ENCODE results near the gene PLET1. TPM values are rescaled to one million over a fixed set of nuclear protein-coding genes. Genes with fewer than 3 reads are reported as not detected.
A peak's percentile ranks its signal among the peaks of the same experiment; 100 is the strongest.

PLET1 gene
- total and polyA plus RNA-seq, 2 of the 4 experiments (the other 2 are of a cell fraction): not detected

DNA sequence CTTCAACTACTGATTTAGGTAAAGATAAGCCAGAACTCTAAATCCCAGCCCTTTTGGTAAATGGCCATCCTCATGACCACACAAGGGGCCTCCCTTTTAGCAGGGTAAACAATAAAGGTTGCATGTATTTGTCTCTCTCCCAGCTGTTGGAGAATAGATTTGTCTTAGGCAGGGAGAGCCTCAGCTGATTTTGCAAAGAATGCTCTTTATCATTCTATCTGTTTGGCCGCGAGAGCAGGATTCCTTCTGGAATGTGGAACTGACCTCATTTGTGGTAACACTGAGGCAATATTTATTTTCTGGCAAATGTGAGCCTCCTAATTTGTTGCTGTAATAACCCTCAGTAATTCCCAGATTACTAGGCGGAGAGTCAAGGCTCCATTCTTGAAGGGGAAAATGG, 19.2 kb downstream of the PLET1 start:
- POLR2A ChIA-PET (ENCODE audit: unreplicated experiment): interaction anchor here (0.6 kb wide), 1 partner anchor 197 kb away, joined by 3 read pairs; no protein-coding TSS in a partner anchor
- H4K5ac ChIP-seq (ENCODE audit: low read depth, low read length): no peak overlapping the region
- H3K27ac ChIP-seq (ENCODE audit: insufficient read depth, low read length): no peak overlapping the region; the same call in 1 of the 2 replicates
- H2BK20ac ChIP-seq (ENCODE audit: low read depth, low read length): peak overlapping the region; percentile 78; the same call in 1 of the 2 replicates
- H3K9ac ChIP-seq (ENCODE audit: low read depth, low read length): no peak overlapping the region
- no peaks in the 10 kb centered on the region for H3K27me3 ChIP-seq (ENCODE audit: control insufficient read depth, insufficient read depth, low read length)
- intact Hi-C loops (cut with micrococcal nuclease) (loop anchor here (1.0 kb wide), 1 partner anchor 39 kb away; no protein-coding TSS in a partner anchor), dilution Hi-C loops (cut with HindIII; ENCODE audit: low sequenced_read_pairs, unreplicated experiment) (no loop called here), in situ Hi-C loops (cut with MboI; ENCODE audit: low sequenced_read_pairs) (no loop called here)
- no peak overlapping the region for H3K23ac ChIP-seq (ENCODE audit: low read depth, low read length)
- H2AK5ac ChIP-seq (ENCODE audit: low read depth, low read length): no peak overlapping the region
- H2BK120ac ChIP-seq (ENCODE audit: low read depth, low read length): peak overlapping the region; percentile 51; the same call in 1 of the 2 replicates
- peak overlapping the region; percentile 90 for H2BK5ac ChIP-seq (ENCODE audit: low read depth, low read length, poor library complexity, severe bottlenecking)
- peaks cover 16% of the 10 kb centered on the region for H3K36me3 ChIP-seq (ENCODE audit: control insufficient read depth, insufficient read depth, low read length)
- no peaks in the 10 kb centered on the region; the same call in 1 of the 2 replicates for H3K9me3 ChIP-seq (ENCODE audit: control insufficient read depth, insufficient read depth, low read length)
- no peaks in the 10 kb centered on the region for H4K20me1 ChIP-seq (ENCODE audit: insufficient read depth, low read length)
- BruUV-seq (replicated peaks): no TSS peak
- peak; percentile 85 for DNase-seq
- no CpG with 5 or more reads among the region's 3 CpGs for WGBS, 2 experiments (ENCODE audit: extremely low coverage in 2 of 2, insufficient read length in 1 of 2)
- H3K4me3 ChIP-seq (ENCODE audit: insufficient read depth, low read depth, low read length): no peak overlapping the region
- H3K4me1 ChIP-seq (ENCODE audit: control insufficient read depth, insufficient read depth, low read length): peaks cover 6% of the 10 kb centered on the region
- peak; percentile 84 for ATAC-seq (ENCODE audit: low read depth)
- H3K14ac ChIP-seq (replicated peaks; ENCODE audit: low read depth, low read length): no peak overlapping the region
- H4K8ac ChIP-seq (ENCODE audit: low read depth in 2 of 2, low read length in 2 of 2): no peak overlapping the region
- H3K18ac ChIP-seq (ENCODE audit: low read depth, low read length): peak overlapping the region; percentile 91; the same call in 1 of the 2 replicates
- no peak overlapping the region for H3K4ac ChIP-seq (ENCODE audit: low read depth, low read length)
- no peak for TF ChIP-seq RAD21 (IDR thresholded peaks at IDR 0.05; ENCODE audit: low read length)
- TF ChIP-seq FOS (IDR thresholded peaks at IDR 0.05; ENCODE audit: low read depth, low read length): 0 out of 2 replicates have a peak, but pooled peaks have one; percentile 9
- TF ChIP-seq SMC3 (IDR thresholded peaks at IDR 0.05; ENCODE audit: low read depth, low read length): no peak
- no peak for TF ChIP-seq MAFK (IDR thresholded peaks at IDR 0.05; ENCODE audit: low read depth, low read length)
- no peak for TF ChIP-seq NFE2L2 (IDR thresholded peaks at IDR 0.05; ENCODE audit: low read depth, low read length)
- TF ChIP-seq MAZ (IDR thresholded peaks at IDR 0.05; ENCODE audit: borderline replicate concordance, low read depth, low read length): no peak
- no peak for TF ChIP-seq CHD1 (IDR thresholded peaks at IDR 0.05; ENCODE audit: low read depth, low read length)
- peak; percentile 73 for TF ChIP-seq CEBPB (IDR thresholded peaks at IDR 0.05; ENCODE audit: low read depth, low read length)
- TF ChIP-seq POLR2A (IDR thresholded peaks at IDR 0.05; ENCODE audit: low read depth, low read length): no peak
- no peak for TF ChIP-seq RCOR1 (IDR thresholded peaks at IDR 0.05; ENCODE audit: insufficient replicate concordance, low read length)
- TF ChIP-seq, protein P1, sequence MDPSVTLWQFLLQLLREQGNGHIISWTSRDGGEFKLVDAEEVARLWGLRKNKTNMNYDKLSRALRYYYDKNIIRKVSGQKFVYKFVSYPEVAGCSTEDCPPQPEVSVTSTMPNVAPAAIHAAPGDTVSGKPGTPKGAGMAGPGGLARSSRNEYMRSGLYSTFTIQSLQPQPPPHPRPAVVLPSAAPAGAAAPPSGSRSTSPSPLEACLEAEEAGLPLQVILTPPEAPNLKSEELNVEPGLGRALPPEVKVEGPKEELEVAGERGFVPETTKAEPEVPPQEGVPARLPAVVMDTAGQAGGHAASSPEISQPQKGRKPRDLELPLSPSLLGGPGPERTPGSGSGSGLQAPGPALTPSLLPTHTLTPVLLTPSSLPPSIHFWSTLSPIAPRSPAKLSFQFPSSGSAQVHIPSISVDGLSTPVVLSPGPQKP (IDR thresholded peaks at IDR 0.05; ENCODE audit: borderline replicate concordance, low read depth, low read length): no peak
- no peak for TF ChIP-seq CTCF (conservative IDR thresholded peaks at IDR 0.05; ENCODE audit: low read depth, low read length)
- H3K4me2 ChIP-seq (ENCODE audit: low read depth, low read length): peak overlapping the region; percentile 19; the same call in 1 of the 2 replicates
- 0 out of 2 replicates have a peak, but pooled peaks cover 6% of the 10 kb centered on the region for H3K9me1 ChIP-seq (ENCODE audit: insufficient read depth, low read length)
- H2AFZ ChIP-seq (replicated peaks; ENCODE audit: low read length, poor library complexity): no peak overlapping the region
- no peak overlapping the region for H2AK9ac ChIP-seq (replicated peaks; ENCODE audit: low read depth, low read length, poor library complexity)
- no peak overlapping the region for H4K91ac ChIP-seq (ENCODE audit: insufficient read depth, low read depth, low read length)
- H3K56ac ChIP-seq (ENCODE audit: extremely low read depth, insufficient read depth, low read length): no peak overlapping the region
- H2BK15ac ChIP-seq (ENCODE audit: low read depth, low read length): no peak overlapping the region
- CTCF ChIA-PET: interaction anchor here (0.6 to 0.8 kb wide), 2 partner anchors 22 to 38 kb away, joined by 3 to 4 read pairs; no protein-coding TSS in a partner anchor
- H3K79me1 ChIP-seq (ENCODE audit: low read depth in 1 of 2, low read length in 2 of 2): no peaks in the 10 kb centered on the region
